HEK293 (cell line): Measurements from ENCODE around the gene DHRS13.

Experiments
- MEIS1 ChIP-seq: sonication (generic); formaldehyde crosslinking; IDR thresholded peaks from 2 replicates; pipeline ENCODE4 v1.8.1; 2022; ENCODE audit warnings: missing genetic modification reagents, mild to moderate bottlenecking, borderline replicate concordance
- ZBTB11 ChIP-seq: fragments of 450-650 bp; formaldehyde crosslinking; conservative IDR thresholded peaks from 2 replicates; pipeline ENCODE4 v1.5.1; 2016; ENCODE audit warnings: low read depth, missing biosample characterization, missing genetic modification characterization
- ZBTB44 ChIP-seq: fragments of 450-650 bp; IDR thresholded peaks from 2 replicates; pipeline ENCODE4 v1.5.1; 2018; ENCODE audit warnings: missing biosample characterization, mild to moderate bottlenecking, missing genetic modification characterization
- ZEB2 ChIP-seq: fragments of 450-650 bp; formaldehyde crosslinking; IDR thresholded peaks from 2 replicates; pipeline ENCODE4 v1.5.1; 2016; ENCODE audit warnings: missing biosample characterization, missing genetic modification characterization
- ZIC2 ChIP-seq: fragments of 450-650 bp; formaldehyde crosslinking; IDR thresholded peaks from 2 replicates; pipeline ENCODE4 v1.5.1; 2016; ENCODE audit warnings: missing biosample characterization, missing genetic modification characterization
- ZNF2 ChIP-seq: fragments of 450-650 bp; formaldehyde crosslinking; IDR thresholded peaks from 2 replicates; pipeline ENCODE4 v1.5.1; 2016; ENCODE audit warnings: missing biosample characterization, missing genetic modification characterization
- ZNF23 ChIP-seq: fragments of 450-650 bp; formaldehyde crosslinking; IDR thresholded peaks from 2 replicates; pipeline ENCODE4 v1.5.1; 2016; ENCODE audit warnings: missing biosample characterization, missing genetic modification characterization, borderline replicate concordance
- ZNF24 ChIP-seq: fragments of 450-650 bp; formaldehyde crosslinking; IDR thresholded peaks from 2 replicates; pipeline ENCODE4 v1.5.1; 2016; ENCODE audit warnings: missing biosample characterization, missing genetic modification characterization
- ZNF266 ChIP-seq: fragments of 450-650 bp; formaldehyde crosslinking; IDR thresholded peaks from 2 replicates; pipeline ENCODE4 v1.5.1; 2016; ENCODE audit warnings: missing biosample characterization, missing genetic modification characterization, low read depth
- ZNF292 ChIP-seq: fragments of 450-650 bp; formaldehyde crosslinking; IDR thresholded peaks from 2 replicates; pipeline ENCODE4 v1.5.1; 2016; ENCODE audit warnings: low read depth, missing biosample characterization, missing genetic modification characterization, borderline replicate concordance
- ZNF473 ChIP-seq: fragments of 450-650 bp; formaldehyde crosslinking; IDR thresholded peaks from 2 replicates; pipeline ENCODE4 v1.5.1; 2017; ENCODE audit warnings: missing biosample characterization, missing genetic modification characterization
- ZNF514 ChIP-seq: fragments of 450-650 bp; formaldehyde crosslinking; IDR thresholded peaks from 2 replicates; pipeline ENCODE4 v1.5.1; 2016; ENCODE audit warnings: missing biosample characterization, missing genetic modification characterization
- ZNF529 ChIP-seq: fragments of 450-650 bp; formaldehyde crosslinking; IDR thresholded peaks from 2 replicates; pipeline ENCODE4 v1.5.1; 2017; ENCODE audit warnings: missing genetic modification characterization, missing biosample characterization; ENCODE audit not compliant: insufficient replicate concordance
- ZNF548 ChIP-seq: fragments of 450-650 bp; formaldehyde crosslinking; IDR thresholded peaks from 2 replicates; pipeline ENCODE4 v1.5.1; 2016; ENCODE audit warnings: missing biosample characterization, missing genetic modification characterization
- ZNF658 ChIP-seq: fragments of 450-650 bp; formaldehyde crosslinking; IDR thresholded peaks from 2 replicates; pipeline ENCODE4; 2016; ENCODE audit warnings: missing biosample characterization, missing genetic modification characterization
- TF ChIP-seq, protein P1 (sequence below): fragments of 450-650 bp; formaldehyde crosslinking; IDR thresholded peaks from 2 replicates; pipeline ENCODE4 v1.5.1; 2016; ENCODE audit warnings: missing biosample characterization, missing genetic modification characterization
- TF ChIP-seq, protein P2 (sequence below): fragments of 450-650 bp; formaldehyde crosslinking; optimal IDR thresholded peaks from 2 replicates; pipeline ENCODE3; 2016; ENCODE audit warnings: missing biosample characterization, mild to moderate bottlenecking, missing genetic modification characterization
- TF ChIP-seq, protein P3 (sequence below): fragments of 450-650 bp; formaldehyde crosslinking; IDR thresholded peaks from 2 replicates; pipeline ENCODE4 v1.5.1; 2017; ENCODE audit warnings: missing biosample characterization, missing genetic modification characterization
- TF ChIP-seq, protein P4 (sequence below): fragments of 450-650 bp; formaldehyde crosslinking; IDR thresholded peaks from 2 replicates; pipeline ENCODE4 v1.5.1; 2016; ENCODE audit warnings: missing biosample characterization, missing genetic modification characterization, borderline replicate concordance
- TF ChIP-seq, protein P5 (sequence below): fragments of 450-650 bp; formaldehyde crosslinking; IDR thresholded peaks from 2 replicates; pipeline ENCODE4 v1.5.1; 2016; ENCODE audit warnings: missing biosample characterization, missing genetic modification characterization

Gene DHRS13

DNA sequence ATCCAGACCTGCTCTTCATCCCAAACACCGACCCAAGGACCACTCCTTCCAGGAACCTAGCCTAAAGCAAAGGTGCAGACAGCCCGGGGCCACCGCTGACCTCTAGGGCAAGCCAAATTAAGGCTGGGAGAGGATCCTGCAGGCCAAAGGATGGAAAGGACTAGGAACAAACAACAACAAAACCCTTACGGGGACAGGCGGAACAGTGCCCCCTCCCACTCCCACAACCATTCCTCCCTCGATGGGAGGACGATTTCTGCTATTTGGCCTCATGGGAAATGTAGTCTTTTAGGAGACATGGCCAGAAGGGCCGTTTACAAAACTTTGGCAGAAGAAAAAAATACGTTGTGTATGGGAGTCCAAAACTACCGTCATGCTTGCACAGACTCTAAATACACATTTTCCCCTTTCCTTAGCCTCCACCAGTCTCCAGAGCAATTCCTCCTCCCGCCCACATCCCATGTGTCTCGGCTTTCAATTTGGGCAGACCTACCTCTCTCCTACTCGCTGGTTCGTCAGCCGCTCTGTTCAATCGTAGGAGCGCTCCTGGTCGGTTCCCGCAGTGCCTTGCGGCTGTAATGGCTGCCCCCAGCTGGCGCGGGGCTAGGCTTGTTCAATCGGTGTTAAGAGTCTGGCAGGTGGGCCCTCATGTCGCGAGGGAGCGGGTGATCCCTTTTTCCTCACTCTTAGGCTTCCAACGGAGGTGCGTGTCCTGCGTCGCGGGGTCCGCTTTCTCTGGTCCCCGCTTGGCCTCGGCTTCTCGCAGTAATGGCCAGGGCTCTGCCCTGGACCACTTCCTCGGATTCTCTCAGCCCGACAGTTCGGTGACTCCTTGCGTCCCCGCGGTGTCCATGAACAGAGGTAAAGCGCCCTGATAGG is 48.2 kb downstream of the DHRS13 start, which contains the start of gene ERAL1 (continued):
- TF ChIP-seq, protein P1, sequence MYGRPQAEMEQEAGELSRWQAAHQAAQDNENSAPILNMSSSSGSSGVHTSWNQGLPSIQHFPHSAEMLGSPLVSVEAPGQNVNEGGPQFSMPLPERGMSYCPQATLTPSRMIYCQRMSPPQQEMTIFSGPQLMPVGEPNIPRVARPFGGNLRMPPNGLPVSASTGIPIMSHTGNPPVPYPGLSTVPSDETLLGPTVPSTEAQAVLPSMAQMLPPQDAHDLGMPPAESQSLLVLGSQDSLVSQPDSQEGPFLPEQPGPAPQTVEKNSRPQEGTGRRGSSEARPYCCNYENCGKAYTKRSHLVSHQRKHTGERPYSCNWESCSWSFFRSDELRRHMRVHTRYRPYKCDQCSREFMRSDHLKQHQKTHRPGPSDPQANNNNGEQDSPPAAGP (tag by site-specific recombination): peak; percentile 84; the same call in 1 of the 2 replicates
- no peak for TF ChIP-seq ZNF23
- TF ChIP-seq ZNF2: peak; percentile 53; the same call in 1 of the 2 replicates
- TF ChIP-seq ZNF473: no peak
- TF ChIP-seq MEIS1 (CRISPR knock-in tag): no peak
- TF ChIP-seq, protein P2, sequence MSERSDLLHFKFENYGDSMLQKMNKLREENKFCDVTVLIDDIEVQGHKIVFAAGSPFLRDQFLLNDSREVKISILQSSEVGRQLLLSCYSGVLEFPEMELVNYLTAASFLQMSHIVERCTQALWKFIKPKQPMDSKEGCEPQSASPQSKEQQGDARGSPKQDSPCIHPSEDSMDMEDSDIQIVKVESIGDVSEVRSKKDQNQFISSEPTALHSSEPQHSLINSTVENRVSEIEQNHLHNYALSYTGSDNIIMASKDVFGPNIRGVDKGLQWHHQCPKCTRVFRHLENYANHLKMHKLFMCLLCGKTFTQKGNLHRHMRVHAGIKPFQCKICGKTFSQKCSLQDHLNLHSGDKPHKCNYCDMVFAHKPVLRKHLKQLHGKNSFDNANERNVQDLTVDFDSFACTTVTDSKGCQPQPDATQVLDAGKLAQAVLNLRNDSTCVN: peak; percentile 38
- peak; percentile 40; the same call in 1 of the 2 replicates for TF ChIP-seq ZIC2
- no peak for TF ChIP-seq ZNF548 (tag by site-specific recombination)
- TF ChIP-seq ZNF266 (tag by site-specific recombination): no peak
- TF ChIP-seq, protein P3, sequence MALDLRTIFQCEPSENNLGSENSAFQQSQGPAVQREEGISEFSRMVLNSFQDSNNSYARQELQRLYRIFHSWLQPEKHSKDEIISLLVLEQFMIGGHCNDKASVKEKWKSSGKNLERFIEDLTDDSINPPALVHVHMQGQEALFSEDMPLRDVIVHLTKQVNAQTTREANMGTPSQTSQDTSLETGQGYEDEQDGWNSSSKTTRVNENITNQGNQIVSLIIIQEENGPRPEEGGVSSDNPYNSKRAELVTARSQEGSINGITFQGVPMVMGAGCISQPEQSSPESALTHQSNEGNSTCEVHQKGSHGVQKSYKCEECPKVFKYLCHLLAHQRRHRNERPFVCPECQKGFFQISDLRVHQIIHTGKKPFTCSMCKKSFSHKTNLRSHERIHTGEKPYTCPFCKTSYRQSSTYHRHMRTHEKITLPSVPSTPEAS (tag by site-specific recombination): no peak
- no peak for TF ChIP-seq ZNF292 (tag by site-specific recombination)
- TF ChIP-seq, protein P4, sequence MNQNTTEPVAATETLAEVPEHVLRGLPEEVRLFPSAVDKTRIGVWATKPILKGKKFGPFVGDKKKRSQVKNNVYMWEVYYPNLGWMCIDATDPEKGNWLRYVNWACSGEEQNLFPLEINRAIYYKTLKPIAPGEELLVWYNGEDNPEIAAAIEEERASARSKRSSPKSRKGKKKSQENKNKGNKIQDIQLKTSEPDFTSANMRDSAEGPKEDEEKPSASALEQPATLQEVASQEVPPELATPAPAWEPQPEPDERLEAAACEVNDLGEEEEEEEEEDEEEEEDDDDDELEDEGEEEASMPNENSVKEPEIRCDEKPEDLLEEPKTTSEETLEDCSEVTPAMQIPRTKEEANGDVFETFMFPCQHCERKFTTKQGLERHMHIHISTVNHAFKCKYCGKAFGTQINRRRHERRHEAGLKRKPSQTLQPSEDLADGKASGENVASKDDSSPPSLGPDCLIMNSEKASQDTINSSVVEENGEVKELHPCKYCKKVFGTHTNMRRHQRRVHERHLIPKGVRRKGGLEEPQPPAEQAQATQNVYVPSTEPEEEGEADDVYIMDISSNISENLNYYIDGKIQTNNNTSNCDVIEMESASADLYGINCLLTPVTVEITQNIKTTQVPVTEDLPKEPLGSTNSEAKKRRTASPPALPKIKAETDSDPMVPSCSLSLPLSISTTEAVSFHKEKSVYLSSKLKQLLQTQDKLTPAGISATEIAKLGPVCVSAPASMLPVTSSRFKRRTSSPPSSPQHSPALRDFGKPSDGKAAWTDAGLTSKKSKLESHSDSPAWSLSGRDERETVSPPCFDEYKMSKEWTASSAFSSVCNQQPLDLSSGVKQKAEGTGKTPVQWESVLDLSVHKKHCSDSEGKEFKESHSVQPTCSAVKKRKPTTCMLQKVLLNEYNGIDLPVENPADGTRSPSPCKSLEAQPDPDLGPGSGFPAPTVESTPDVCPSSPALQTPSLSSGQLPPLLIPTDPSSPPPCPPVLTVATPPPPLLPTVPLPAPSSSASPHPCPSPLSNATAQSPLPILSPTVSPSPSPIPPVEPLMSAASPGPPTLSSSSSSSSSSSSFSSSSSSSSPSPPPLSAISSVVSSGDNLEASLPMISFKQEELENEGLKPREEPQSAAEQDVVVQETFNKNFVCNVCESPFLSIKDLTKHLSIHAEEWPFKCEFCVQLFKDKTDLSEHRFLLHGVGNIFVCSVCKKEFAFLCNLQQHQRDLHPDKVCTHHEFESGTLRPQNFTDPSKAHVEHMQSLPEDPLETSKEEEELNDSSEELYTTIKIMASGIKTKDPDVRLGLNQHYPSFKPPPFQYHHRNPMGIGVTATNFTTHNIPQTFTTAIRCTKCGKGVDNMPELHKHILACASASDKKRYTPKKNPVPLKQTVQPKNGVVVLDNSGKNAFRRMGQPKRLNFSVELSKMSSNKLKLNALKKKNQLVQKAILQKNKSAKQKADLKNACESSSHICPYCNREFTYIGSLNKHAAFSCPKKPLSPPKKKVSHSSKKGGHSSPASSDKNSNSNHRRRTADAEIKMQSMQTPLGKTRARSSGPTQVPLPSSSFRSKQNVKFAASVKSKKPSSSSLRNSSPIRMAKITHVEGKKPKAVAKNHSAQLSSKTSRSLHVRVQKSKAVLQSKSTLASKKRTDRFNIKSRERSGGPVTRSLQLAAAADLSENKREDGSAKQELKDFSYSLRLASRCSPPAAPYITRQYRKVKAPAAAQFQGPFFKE (tag by site-specific recombination): no peak
- 0 out of 2 replicates have a peak, but pooled peaks have one; percentile 40 for TF ChIP-seq ZNF24 (tag by site-specific recombination)
- TF ChIP-seq ZNF514 (tag by site-specific recombination): no peak
- TF ChIP-seq ZBTB11: peak; percentile 43
- TF ChIP-seq, protein P5, sequence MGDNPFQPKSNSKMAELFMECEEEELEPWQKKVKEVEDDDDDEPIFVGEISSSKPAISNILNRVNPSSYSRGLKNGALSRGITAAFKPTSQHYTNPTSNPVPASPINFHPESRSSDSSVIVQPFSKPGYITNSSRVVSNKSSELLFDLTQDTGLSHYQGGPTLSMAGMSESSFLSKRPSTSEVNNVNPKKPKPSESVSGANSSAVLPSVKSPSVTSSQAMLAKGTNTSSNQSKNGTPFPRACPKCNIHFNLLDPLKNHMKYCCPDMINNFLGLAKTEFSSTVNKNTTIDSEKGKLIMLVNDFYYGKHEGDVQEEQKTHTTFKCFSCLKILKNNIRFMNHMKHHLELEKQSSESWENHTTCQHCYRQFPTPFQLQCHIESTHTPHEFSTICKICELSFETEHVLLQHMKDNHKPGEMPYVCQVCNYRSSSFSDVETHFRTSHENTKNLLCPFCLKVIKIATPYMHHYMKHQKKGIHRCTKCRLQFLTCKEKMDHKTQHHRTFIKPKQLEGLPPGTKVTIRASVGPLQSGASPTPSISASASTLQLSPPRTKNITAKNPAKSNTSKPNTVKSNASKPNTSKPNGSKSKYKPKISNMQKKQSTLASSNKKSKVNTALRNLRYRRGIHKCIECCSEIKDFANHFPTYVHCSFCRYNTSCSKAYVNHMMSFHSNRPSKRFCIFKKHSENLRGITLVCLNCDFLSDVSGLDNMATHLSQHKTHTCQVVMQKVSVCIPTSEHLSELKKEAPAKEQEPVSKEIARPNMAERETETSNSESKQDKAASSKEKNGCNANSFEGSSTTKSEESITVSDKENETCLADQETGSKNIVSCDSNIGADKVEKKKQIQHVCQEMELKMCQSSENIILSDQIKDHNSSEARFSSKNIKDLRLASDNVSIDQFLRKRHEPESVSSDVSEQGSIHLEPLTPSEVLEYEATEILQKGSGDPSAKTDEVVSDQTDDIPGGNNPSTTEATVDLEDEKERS (tag by site-specific recombination): no peak
- no peak for TF ChIP-seq ZBTB44 (tag by site-specific recombination)
- no peak for TF ChIP-seq ZNF529 (tag by site-specific recombination)
- no peak for TF ChIP-seq ZNF658
- peak; percentile 69 for TF ChIP-seq ZEB2 (tag by site-specific recombination)
